Measurements from ENCODE around the gene ODC1.
A peak's percentile ranks its signal among the peaks of the same experiment; 100 is the strongest.

ODC1 gene

DNA sequence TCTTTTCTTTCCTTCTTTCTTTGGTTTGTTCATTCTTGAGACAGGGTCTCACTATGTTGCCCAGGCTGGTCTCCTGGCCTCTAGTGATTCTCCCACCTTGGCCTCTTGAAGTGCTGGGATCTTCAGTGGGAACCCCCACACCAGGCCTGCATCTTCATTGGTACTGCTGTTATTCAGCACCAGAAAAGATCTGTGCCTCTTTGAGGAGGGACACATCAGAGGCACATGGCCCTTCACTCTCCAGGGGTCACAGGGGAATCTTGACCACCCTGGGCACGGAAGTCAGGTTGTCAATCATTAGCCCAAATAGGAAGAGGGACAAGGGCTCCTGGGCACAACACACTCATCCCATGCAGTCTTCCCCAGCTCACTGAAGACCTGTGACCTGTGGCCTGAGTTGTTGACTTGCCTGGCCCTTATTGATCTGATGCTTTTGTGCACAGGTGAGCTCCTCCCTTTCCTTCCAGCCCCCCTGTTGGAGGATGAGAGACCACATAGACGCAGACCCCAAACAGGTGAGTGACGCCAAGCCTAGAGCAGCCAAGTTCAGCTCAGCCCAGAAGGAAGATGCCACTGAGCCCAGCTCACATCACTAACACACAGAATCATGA lies 33.0 kb upstream of the ODC1 start:
- TF ChIP-seq, protein P1, sequence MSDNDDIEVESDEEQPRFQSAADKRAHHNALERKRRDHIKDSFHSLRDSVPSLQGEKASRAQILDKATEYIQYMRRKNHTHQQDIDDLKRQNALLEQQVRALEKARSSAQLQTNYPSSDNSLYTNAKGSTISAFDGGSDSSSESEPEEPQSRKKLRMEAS (IDR thresholded peaks at IDR 0.05; ENCODE audit: low read depth, low read length), result no peak
- TF ChIP-seq MYC (IDR thresholded peaks at IDR 0.05; ENCODE audit: low read depth, low read length), result no peak
- TF ChIP-seq POLR2A (IDR thresholded peaks at IDR 0.05; ENCODE audit: extremely low read depth, insufficient read length), result no peak
- TF ChIP-seq, protein P2, sequence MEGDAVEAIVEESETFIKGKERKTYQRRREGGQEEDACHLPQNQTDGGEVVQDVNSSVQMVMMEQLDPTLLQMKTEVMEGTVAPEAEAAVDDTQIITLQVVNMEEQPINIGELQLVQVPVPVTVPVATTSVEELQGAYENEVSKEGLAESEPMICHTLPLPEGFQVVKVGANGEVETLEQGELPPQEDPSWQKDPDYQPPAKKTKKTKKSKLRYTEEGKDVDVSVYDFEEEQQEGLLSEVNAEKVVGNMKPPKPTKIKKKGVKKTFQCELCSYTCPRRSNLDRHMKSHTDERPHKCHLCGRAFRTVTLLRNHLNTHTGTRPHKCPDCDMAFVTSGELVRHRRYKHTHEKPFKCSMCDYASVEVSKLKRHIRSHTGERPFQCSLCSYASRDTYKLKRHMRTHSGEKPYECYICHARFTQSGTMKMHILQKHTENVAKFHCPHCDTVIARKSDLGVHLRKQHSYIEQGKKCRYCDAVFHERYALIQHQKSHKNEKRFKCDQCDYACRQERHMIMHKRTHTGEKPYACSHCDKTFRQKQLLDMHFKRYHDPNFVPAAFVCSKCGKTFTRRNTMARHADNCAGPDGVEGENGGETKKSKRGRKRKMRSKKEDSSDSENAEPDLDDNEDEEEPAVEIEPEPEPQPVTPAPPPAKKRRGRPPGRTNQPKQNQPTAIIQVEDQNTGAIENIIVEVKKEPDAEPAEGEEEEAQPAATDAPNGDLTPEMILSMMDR (IDR thresholded peaks at IDR 0.05; ENCODE audit: low read depth, low read length), result no peak
- no peak for DNase-seq (ENCODE audit: low read depth)
- H3K4me3 ChIP-seq (ENCODE audit: low read depth, low read length), result no peak overlapping the region

DNA sequence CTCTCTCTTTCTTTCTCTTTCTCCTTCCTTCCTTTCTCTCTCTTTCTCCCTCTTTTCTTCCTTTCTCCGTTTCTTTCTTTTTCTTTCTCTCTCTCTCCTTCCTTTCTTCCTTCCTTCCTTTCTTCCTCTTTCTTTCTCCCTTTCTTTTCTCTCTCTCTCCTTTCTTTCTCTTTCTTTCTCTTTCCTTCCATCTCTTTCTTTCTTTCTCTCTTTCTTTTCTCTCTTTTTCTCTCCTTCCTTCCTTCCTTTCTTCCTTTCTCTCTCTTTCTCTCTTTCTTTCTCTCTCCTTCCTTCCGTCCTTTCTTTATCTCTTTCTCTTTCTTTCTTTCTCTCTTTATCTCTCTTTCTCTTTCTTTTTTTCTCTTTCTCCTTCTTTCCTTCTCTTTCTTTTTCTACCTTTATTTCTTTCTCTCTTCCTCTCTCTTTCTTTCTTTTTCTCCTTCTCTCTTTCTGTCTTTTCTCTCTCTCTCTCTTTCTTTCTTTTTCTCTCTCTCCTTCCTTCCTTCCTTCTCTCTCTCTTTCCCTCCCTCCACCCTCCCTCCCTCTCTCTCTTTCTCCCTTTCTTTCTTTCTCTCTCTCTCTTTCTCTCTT lies 32.3 kb upstream of the ODC1 start:
- TF ChIP-seq POLR2A (IDR thresholded peaks at IDR 0.05; ENCODE audit: extremely low read depth, insufficient read length) (no peak), MYC (IDR thresholded peaks at IDR 0.05; ENCODE audit: low read depth, low read length) (no peak)
- TF ChIP-seq, protein P1 (IDR thresholded peaks at IDR 0.05; ENCODE audit: low read depth, low read length), result no peak
- TF ChIP-seq, protein P2 (IDR thresholded peaks at IDR 0.05; ENCODE audit: low read depth, low read length), result no peak
- H3K4me3 ChIP-seq (ENCODE audit: low read depth, low read length), result no peak overlapping the region
- no peak for DNase-seq (ENCODE audit: low read depth)

DNA sequence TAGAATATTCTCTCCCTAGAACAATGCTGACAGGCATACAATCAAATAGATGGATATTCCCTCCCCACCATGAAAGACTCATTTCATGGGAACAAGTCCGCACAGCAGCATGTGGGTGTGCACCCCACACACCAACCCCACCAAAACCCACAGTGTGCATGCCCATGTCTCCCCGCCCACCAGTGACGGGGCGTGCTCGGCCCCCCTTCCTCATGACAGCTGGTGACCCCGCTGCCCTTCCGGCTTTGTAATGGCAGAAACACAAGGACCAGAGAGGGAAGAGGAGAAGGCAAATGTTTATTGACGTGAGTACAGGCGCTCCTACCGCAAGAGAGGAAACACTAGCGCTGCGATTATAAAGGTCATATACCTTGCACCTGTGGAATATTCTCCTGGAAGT lies 30.8 kb upstream of the ODC1 start:
- DNase-seq (ENCODE audit: low read depth), result no peak
- no peak overlapping the region for H3K4me3 ChIP-seq (ENCODE audit: low read depth, low read length)
- TF ChIP-seq POLR2A (IDR thresholded peaks at IDR 0.05; ENCODE audit: extremely low read depth, insufficient read length) (no peak), MYC (IDR thresholded peaks at IDR 0.05; ENCODE audit: low read depth, low read length) (no peak)
- TF ChIP-seq, protein P2 (IDR thresholded peaks at IDR 0.05; ENCODE audit: low read depth, low read length), result no peak
- TF ChIP-seq, protein P1 (IDR thresholded peaks at IDR 0.05; ENCODE audit: low read depth, low read length), result no peak

DNA sequence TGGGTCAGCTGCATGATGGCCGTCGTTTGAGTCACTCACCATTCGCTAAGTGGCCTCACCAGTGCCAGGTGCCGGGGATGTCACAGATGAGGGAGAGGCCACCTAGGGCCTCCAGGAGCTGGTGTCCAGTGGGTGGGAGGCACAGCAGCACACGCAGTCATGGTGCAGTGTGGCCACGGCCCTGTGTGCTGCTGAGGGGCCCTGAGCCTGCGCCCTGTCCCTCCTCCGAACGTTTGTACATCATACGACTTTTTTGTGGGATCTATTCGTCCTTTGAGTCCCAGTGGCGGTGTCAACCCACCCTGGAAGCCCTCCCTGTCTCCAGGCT lies 30.1 kb upstream of the ODC1 start:
- no peak overlapping the region for H3K4me3 ChIP-seq (ENCODE audit: low read depth, low read length)
- TF ChIP-seq, protein P1 (IDR thresholded peaks at IDR 0.05; ENCODE audit: low read depth, low read length), result no peak
- no peak for TF ChIP-seq MYC (IDR thresholded peaks at IDR 0.05; ENCODE audit: low read depth, low read length)
- no peak for DNase-seq (ENCODE audit: low read depth)

DNA sequence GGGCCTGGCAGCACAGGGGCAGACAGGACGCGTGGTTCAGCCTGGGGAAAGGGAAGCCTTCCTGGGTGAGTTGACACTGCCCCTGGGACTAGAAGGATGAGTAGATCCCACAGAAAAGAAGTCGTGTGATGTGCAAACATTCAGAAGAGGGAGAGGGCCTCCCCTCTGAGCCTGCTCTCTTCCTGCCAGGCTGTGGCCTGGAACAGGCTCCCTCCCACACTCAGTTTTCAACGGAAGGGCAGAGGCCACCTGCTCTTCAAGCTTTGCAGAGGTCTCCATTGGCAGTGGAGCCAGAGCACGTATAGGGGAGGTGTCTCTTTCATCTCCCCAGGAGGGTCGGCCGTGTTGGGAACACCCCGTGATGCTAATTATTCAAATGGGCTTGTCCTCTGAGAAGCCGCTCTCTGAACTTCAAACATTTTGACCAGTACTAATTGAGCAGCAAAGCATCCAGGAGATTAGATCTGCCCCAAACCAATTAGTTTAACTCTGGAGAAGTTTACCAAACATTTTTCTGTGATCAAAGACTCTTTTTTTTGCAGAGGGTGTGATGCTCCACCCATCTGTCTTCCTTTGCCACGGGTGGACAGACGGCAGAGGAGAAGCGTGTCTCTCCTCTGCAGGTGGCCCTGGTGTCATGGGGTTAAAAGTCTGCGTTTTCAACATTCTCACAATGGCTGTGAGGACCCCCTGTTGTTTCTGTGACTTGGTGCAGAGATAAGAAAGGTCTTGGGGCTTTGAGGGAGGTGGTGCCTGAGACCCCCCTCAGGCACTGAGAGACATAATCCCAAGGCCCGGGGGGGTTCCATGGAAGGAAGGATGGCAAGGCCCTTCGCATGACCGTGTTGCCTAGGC lies 29.5 kb upstream of the ODC1 start:
- DNase-seq (ENCODE audit: low read depth), result peak; percentile 79
- TF ChIP-seq, protein P1 (IDR thresholded peaks at IDR 0.05; ENCODE audit: low read depth, low read length), result peak; percentile 49; the same call in 1 of the 2 replicates
- no peak for TF ChIP-seq POLR2A (IDR thresholded peaks at IDR 0.05; ENCODE audit: extremely low read depth, insufficient read length)

DNA sequence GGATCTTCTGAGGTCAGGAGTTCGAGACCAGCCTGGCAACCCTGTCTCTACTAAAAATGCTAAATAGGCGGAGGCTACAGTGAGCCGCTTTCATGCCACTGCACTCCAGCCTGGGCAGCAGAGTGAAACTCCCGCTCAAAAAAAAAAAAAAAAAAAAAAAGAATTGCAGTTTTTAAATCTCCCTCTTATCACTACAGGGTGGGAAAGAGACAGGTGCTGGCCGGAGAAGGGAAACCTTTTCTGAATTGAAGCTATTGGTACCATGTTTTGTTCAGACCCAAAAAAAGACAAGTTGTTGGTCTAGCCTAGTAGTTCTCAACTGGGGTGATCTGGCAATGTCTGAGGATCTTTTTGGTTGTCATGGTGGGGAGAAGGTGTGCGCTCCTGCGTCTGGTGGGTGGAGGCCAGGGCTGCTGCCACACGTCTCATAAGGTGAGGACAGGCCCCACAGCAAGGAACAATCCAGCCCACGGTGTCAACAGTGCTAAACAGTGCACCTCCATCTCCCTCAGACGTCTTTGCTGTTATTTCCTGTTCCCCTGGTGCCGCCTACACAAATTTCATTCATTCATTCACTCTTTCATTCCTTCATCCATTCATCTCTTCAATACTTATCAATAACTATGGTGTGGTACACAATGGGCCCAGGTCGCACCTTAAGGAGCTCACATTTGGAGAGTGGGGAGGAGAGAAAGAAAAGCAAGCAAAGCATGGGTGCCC lies 28.8 kb upstream of the ODC1 start:
- TF ChIP-seq, protein P1 (IDR thresholded peaks at IDR 0.05; ENCODE audit: low read depth, low read length), result no peak
- TF ChIP-seq MYC (IDR thresholded peaks at IDR 0.05; ENCODE audit: low read depth, low read length) (no peak), POLR2A (IDR thresholded peaks at IDR 0.05; ENCODE audit: extremely low read depth, insufficient read length) (no peak)
- TF ChIP-seq, protein P2 (IDR thresholded peaks at IDR 0.05; ENCODE audit: low read depth, low read length), result no peak
- DNase-seq (ENCODE audit: low read depth), result no peak
- H3K4me3 ChIP-seq (ENCODE audit: low read depth, low read length), result no peak overlapping the region

More for the DNA sequence above, 29.5 kb upstream of the ODC1 start:
- no peak overlapping the region for H3K4me3 ChIP-seq (ENCODE audit: low read depth, low read length)

All from NB4 (cell line).